OCI-LY7 (cell line): ENCODE data around the gene SRD5A3.

Source experiments
- CTCF ChIP-seq: fragments of 200-600 bp; sonication (generic); conservative IDR thresholded peaks from 2 replicates; pipeline ENCODE4 v1.5.1; 2014; ENCODE audit warnings: mild to moderate bottlenecking, antibody characterized with exemption, low read length, moderate library complexity, mixed read lengths
- EZH2phosphoT487 ChIP-seq: fragments of 200-600 bp; sonication (generic); IDR thresholded peaks from 2 replicates; pipeline ENCODE4 v1.6.1; 2018; ENCODE audit warnings: low read depth, borderline replicate concordance, mild to moderate bottlenecking, mixed run types, antibody characterized with exemption, low read length, moderate library complexity, mixed read lengths

GRCh38 chr4:55314141-55314820 is 31.8 kb upstream of the SRD5A3 start:
- TF ChIP-seq CTCF (no peak), EZH2phosphoT487 (no peak)
